ENCODE data around the gene CTIF. TPM values are rescaled to one million over a fixed set of nuclear protein-coding genes. Genes with fewer than 3 reads are reported as not detected.

Gene CTIF
- total RNA-seq, 1 donor from 2014 or later, result 60.0 TPM

DNA sequence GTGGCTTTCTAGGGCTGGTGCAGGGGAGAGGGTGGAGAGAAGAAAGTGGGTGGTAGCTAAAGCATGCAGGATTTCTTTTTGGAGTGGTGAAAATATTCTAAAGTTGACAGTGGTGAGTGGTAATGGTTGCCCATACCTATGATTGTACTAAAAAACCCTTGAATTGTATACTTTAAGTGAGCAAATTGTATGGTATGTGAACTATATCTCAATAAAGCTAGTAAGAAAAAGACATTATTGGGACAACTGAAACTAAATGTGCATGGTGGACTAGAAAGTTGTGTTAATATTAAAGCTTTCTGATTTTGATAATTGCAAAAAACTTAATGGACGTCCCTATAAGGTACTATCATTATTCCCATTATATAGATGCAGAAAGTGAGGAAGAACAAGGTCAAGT, 361.6 kb downstream of the CTIF start:
- peaks cover 20% of the 10 kb centered on the region for H3K9me3 ChIP-seq (replicated peaks)
- DNase-seq, result no peak
- H3K27me3 ChIP-seq (ENCODE audit: low read depth), result no peaks in the 10 kb centered on the region
- no peak overlapping the region for H3K4me3 ChIP-seq
- H3K27ac ChIP-seq (replicated peaks), result no peak overlapping the region
- TF ChIP-seq, protein P1, sequence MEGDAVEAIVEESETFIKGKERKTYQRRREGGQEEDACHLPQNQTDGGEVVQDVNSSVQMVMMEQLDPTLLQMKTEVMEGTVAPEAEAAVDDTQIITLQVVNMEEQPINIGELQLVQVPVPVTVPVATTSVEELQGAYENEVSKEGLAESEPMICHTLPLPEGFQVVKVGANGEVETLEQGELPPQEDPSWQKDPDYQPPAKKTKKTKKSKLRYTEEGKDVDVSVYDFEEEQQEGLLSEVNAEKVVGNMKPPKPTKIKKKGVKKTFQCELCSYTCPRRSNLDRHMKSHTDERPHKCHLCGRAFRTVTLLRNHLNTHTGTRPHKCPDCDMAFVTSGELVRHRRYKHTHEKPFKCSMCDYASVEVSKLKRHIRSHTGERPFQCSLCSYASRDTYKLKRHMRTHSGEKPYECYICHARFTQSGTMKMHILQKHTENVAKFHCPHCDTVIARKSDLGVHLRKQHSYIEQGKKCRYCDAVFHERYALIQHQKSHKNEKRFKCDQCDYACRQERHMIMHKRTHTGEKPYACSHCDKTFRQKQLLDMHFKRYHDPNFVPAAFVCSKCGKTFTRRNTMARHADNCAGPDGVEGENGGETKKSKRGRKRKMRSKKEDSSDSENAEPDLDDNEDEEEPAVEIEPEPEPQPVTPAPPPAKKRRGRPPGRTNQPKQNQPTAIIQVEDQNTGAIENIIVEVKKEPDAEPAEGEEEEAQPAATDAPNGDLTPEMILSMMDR (IDR thresholded peaks at IDR 0.05; ENCODE audit: borderline replicate concordance), result no peak
- peaks cover 24% of the 10 kb centered on the region for H3K4me1 ChIP-seq
- no peaks in the 10 kb centered on the region for H3K36me3 ChIP-seq
- intact Hi-C loops (cut with micrococcal nuclease), result no loop called here

DNA sequence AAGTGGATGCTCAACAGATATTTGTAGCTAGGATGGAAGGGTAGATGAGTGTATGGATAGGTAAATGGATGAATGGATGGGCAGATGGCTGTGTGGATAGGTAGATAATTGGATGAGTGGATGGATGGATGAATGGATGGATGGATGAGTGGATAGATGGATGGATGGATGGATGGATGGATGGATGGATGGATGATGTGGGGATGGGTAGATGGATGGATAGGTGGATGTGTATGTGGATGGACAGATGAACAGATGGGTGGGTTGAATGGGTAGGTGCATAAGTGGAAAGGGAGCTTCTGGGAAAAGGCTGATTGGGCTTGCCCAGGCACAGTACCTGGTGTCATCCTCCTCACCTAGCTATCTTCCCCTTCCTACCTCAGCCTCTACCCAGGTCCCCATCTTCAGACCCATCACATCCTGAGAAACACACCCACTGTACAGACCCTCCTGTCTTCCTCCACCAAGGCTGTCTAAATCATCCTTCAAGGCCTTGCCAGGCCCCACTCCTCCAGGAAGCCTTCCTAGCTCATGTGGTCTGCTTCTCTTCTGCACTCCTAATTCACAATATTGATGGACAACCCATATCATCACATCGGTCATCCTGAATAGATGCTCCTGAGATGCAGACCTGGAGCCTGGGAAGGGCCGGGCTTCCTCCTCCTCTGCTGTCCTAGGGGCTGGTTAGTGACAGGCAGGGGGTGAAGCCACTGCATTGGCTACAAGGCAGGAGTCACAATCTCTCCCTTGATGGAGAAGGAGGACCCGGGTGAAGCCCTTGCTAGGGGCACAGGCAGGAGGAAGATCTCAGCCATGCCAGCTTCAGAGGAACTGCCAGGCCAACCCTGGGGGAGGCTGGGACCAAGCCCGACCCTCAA, 362.6 kb downstream of the CTIF start:
- Histone ChIP-seq H3K9me3 (replicated peaks) (peaks cover 20% of the 10 kb centered on the region), H3K27ac (replicated peaks) (peak overlapping the region; percentile 55), H3K27me3 (ENCODE audit: low read depth) (no peaks in the 10 kb centered on the region), H3K36me3 (no peaks in the 10 kb centered on the region), H3K4me1 (peaks cover 24% of the 10 kb centered on the region), H3K4me3 (peak overlapping the region; percentile 11)
- TF ChIP-seq, protein P1 (IDR thresholded peaks at IDR 0.05; ENCODE audit: borderline replicate concordance), result no peak
- DNase-seq, result no peak
- intact Hi-C loops (cut with micrococcal nuclease), result no loop called here

DNA sequence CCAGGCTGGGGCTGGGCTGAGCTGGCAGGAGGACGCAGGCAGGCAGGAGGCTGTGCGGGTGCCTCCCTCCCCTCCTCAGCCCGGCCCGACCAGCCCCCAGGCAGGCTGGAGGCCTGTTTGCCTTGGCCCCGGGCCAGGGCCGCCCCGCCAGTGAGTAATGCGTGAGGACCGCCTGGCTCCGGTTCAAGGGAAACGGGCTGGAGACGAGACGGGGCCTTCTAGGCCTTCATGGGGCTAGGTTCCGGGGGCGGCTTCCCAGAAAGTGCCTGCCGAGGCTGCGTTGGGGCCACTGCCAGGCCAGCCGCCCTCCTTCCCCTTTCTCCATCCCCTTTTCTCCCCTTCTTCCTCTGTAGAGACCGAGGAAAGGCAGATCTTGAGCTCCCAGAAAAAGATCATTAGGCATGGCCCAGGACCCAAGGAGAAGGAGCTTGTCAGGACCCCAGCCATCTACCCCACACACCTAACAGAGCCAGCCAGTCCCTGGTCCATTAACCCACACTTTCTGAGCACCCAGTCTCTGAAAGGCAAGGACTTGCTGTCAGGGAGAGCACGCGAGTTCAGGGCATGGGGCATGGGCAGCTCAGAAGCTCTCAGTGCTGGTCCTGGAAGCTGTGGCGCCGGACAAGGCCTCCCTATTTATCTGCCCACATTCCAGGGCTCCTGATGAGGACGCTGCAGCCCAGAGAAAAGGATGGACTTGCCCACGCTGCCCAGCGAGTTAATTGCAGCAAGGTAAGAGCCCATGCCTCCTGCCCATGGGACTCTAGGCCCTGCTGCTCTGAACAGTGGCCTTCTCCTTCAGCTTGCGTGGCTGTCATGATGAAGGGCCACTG, 363.4 kb downstream of the CTIF start:
- TF ChIP-seq, protein P1 (IDR thresholded peaks at IDR 0.05; ENCODE audit: borderline replicate concordance), result no peak
- Histone ChIP-seq H3K36me3 (no peaks in the 10 kb centered on the region), H3K4me1 (peaks cover 24% of the 10 kb centered on the region), H3K27ac (replicated peaks) (peak overlapping the region; percentile 55), H3K9me3 (replicated peaks) (peaks cover 20% of the 10 kb centered on the region), H3K27me3 (ENCODE audit: low read depth) (no peaks in the 10 kb centered on the region), H3K4me3 (peak overlapping the region; percentile 11)
- DNase-seq, result peak; percentile 88
- intact Hi-C loops (cut with micrococcal nuclease), result no loop called here

DNA sequence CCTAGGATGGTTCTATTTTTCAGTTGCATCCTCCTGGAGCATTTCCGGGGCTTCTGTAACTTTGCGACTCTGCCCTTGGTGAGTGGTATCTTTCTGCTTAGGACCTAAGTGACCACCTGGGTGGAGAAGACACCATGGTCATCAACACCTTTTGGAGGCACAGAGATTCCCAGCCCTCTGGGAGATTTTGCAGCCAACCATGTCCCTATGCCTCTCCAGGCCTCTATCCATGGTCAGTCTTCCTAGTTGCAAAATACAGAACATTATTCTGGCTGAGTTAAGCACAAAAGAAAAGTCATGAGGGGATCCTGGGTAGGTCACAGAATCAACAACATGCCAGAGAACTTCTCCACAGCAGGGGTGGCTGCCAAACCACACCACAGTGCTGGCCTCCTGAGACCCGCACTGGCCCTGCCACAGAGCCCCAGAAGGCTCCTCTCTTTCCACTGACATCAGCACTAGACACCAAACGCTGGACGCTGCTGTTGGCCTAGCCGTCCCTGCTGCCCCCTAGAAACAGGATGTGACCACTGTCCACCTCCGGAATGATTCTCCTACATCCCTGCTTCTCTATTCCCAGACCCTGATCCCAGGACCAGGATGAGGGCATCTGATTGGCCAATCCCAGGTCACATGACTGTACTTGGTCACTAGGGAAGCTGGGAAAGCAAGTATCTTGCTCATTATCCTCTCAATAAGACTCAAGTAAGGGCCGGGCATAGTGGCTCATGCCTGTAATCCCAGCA, 364.2 kb downstream of the CTIF start:
- TF ChIP-seq, protein P1 (IDR thresholded peaks at IDR 0.05; ENCODE audit: borderline replicate concordance), result no peak
- peaks cover 24% of the 10 kb centered on the region for H3K4me1 ChIP-seq
- DNase-seq, result peak; percentile 60

DNA sequence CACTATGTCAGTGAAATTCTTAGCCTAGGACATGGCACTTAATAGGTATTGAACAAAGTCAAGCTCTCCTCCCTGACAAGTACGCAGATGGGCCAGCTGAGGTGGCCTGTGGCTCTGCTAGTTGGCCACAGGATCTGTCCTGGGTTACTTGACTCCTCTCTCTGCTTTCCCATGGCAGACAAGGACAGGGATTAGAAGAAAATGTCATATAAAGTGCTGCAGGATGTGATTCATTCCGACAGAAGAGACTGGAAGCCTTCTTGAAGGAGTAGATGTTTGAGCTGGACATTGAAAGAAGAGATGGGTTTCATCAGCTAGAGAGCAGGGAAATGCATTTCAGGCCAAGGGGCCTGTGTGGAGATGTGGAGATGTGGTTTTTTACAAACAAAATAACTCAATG, 365.3 kb downstream of the CTIF start:
- Histone ChIP-seq H3K4me3 (no peak overlapping the region), H3K27ac (replicated peaks) (no peak overlapping the region), H3K36me3 (no peaks in the 10 kb centered on the region), H3K4me1 (peaks cover 24% of the 10 kb centered on the region), H3K9me3 (replicated peaks) (peaks cover 20% of the 10 kb centered on the region), H3K27me3 (ENCODE audit: low read depth) (no peaks in the 10 kb centered on the region)
- intact Hi-C loops (cut with micrococcal nuclease), result no loop called here
- TF ChIP-seq, protein P1 (IDR thresholded peaks at IDR 0.05; ENCODE audit: borderline replicate concordance), result no peak
- no peak for DNase-seq

More for the DNA sequence above, 364.2 kb downstream of the CTIF start:
- peaks cover 20% of the 10 kb centered on the region for H3K9me3 ChIP-seq (replicated peaks)
- H3K27ac ChIP-seq (replicated peaks), result peak overlapping the region; percentile 55
- no peaks in the 10 kb centered on the region for H3K36me3 ChIP-seq
- no peak overlapping the region for H3K4me3 ChIP-seq
- intact Hi-C loops (cut with micrococcal nuclease), result no loop called here
- H3K27me3 ChIP-seq (ENCODE audit: low read depth), result no peaks in the 10 kb centered on the region

Measured in left ventricle myocardium inferior (tissue), 1 donor.